Fibroblast of skin of abdomen (primary cell): ENCODE data around the gene EML1.

Experiments
- DNase-seq: peaks from one replicate; pipeline ENCODE4 v3.0.0-alpha.2; 2013

EML1 gene

DNA sequence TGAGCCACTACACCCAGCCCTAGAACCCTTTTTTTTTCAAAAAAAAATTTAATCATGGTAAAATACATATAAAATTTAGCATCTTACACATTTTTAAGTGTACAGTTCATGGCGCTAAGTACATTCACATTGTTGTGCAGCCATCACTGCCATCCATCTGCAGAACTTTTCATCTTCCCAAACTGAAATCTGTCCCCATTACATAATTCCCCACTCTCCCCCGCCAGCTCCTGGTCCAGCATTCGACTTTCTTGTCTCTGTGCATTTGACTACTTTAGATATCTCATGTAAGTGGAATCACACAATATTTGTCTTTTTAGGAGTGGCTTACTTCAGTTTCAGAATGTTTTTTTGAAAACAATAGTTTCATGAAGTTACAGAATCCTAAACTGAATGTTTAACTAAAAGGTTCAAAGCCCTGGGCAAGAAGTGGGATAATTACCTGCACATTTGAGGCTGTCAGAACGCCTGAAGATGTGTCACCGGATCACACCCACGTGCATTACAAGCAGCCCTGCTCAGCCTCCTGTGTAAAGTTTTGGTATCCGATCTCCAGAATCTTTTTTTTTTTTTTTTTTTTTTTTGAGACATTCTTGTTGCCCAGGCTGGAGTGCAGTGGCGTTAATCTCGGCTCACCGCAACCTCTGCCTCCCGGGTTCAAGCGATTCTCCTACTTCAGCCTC lies 12.7 kb downstream of the EML1 start:
- DNase-seq, result no peak

DNA sequence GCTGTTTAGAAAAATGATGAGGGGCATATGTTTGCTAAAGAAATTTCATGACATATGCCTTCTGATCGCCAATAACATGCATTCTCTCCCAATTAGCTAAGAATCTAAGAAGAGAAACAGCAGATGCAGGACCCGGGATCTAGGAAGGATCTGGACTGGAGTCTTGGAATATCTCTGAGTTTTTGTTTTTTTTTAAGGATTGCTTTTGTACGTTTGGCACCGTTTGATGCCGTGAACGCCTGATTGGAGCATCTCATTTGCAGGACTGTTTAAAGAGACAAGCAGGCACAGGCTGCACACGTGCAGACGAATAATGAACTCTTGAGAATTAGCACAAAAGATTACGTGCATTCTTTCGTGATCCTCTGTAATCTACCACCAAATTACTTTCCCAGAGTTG lies 13.6 kb downstream of the EML1 start:
- DNase-seq, result no peak

DNA sequence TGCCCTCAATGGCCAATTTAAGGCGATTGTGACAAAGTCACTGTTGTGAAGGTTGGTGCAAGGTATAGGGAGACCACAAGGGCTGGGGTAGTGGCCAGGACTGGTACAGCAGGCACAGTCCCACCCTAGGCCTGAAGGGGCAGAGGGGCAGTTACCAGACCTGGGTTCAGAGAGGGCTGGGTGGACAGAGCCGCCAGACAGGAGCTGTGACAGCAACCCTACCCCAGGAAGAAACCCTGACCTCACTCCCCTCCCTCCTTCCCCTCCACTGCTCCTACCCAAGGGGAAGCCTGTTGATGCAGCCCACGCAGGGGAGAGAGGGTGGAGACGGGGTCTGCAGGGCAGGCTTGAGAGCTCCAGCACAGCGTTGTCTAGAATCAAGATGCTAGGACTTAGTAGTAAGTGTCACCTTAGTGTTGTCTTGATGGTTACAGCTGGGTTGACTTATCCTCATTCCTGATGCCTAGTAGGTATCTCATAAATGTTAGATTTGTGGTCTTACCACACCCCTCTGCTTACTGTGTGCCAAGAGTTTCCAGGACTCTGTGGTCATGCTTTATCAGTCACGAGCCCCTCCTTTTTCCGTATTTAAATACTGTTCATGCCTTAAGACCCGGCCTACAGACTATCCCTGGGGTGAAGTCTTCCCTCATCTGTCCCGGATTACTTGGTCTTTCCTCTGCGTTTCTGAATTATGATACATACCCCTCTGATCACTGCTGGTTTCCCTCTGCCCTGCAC lies 14.4 kb downstream of the EML1 start:
- DNase-seq, result peak; percentile 35

DNA sequence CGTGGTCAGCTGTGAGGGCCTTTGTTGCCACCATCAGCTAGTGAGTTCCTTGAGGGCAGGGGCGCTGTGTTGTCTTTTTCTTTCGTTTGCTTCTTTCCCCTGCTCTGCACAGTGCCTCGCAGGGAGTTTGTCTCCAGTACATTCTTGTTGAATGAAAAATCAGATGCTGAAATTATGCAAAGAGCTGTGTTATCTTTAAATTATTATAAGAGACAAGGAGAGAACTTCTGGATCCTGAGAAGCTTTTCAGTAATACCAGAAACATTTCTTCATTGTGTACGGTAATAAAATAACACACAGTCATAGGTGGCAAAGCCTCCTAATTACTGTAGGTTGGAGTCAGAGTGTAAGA lies 14.9 kb downstream of the EML1 start:
- no peak for DNase-seq

DNA sequence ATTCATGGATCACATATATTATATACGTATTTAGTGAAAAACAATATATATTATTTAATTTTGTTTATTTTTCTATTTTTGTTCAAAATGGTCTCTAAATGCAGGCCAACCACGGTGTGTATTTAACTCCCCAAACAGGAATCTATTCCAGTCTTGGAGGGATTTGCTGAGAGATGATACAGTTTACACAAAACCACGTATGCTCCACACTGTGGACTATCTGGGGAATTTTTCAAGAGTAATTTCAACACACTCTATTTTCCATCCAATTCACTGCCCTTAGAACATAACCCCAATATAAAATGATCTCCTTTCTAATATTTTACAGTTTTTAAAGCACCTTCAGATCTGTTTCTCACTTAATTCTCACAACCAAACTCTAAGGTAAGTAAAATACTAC lies 15.3 kb downstream of the EML1 start:
- no peak for DNase-seq

DNA sequence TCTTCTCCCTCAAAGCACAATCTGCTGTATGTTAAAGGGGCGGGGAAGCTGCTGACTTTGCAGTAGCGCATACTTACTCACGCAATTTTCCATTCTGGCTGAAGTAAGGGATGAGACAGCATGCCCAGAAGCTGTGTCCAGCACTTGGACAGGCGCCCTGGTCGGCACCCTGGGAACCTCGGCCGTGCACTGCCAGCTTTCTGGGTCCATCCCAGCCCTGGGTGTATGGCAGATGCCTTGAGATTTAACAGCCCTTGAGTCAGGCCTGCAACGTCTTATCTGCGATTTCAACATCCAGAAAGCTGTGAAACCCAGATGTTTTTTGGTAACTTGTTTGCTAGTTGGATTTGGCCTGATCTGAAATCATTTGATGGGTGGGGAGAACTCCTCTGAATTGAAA lies 16.1 kb downstream of the EML1 start:
- DNase-seq, result peak; percentile 35

DNA sequence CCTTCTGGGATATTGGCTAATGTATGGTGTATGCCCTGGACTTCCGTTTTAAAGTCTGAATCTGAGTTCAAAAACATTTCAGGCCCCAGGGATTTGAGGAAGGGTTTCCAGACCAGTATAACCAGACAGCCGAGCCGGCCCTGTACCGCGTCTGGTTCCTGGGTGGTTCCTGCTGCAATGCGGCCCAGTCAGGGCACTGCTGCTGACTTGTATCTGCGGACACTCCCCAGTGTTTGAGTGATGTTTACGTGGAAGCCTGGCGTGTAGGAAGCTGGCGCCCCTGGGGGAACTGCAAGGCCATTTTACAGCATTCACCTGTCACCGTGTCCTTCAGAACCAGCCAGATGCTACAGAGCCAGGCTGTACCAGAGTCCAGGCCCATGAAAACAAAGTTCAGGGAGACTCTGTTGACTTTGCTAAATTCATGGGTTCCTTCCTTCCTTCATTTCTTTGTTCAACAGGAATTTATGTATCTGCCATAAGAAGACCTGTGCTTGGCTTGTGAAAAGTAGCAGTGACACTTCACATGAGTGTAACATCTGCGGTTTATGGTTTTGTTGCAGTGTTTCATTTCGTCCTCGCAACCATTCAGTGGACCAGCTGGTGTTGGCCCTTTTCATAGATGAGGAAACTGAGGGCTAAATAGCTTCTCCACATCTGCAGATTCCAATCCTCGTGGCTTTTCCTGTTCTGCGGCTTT lies 16.8 kb downstream of the EML1 start:
- no peak for DNase-seq

DNA sequence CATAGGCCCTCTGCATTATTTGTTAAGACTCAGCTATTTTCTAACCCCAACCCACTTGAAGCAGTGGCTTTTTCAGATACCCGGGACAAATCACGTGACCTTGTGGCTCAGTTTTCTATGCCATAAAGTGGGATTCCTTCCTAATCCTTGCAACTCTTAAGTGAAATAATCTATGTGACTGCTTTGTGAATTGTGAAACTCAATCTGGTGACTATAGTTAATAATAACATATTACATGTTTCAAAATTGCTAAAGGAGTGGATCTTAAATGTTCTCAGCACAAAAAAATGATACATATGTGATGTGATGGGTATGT lies 17.3 kb downstream of the EML1 start:
- no peak for DNase-seq

DNA sequence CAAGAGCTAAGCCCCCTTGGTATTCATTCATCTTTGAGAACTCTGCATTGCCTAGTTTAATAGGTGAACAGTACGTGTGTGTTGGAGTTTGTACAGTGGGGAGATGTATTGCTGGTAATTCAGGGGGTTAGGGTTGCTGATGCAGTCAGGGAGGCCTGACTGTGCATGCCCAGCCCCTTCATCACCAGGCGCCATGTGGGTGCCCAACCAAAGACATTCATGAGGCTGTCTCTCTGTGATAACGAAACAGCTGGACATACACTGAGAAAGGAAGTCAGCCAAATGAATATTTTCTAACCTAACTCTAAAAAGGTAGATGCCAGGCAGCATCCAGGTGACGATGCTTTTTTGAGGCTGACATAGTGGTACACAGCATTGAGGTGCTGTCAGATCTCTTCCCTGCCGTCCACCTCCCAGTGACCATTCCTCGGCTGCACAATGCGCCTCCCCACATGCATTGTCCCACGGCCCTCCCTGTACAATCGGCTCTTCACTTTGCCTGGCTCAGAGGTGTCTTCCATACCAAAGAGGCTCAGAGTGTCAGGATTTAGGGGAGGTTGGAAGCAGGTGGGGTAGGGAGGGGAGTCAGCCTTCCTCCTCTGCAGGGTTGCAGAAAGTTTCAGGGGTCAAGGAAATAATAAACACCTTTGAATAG lies 19.0 kb downstream of the EML1 start:
- no peak for DNase-seq

DNA sequence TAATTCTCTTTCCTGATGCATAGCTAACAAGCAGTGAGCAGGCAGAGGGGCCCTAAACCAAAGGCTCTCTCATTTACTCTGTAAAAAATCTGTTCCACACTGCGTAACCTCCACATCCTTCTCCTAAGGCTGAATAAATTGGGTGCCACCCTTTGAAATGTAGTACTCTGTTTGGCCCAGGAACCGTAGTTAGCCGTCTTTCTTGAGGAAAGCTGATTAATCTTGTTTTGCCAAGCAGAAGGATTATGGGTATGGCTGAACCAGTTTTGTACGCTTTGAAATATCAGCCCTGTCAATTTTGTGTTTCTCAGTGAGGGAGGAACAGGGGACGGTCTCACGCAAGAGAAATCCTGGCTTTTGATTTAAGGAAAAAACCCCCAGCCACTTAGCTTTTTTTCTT lies 19.7 kb downstream of the EML1 start:
- DNase-seq, result no peak

DNA sequence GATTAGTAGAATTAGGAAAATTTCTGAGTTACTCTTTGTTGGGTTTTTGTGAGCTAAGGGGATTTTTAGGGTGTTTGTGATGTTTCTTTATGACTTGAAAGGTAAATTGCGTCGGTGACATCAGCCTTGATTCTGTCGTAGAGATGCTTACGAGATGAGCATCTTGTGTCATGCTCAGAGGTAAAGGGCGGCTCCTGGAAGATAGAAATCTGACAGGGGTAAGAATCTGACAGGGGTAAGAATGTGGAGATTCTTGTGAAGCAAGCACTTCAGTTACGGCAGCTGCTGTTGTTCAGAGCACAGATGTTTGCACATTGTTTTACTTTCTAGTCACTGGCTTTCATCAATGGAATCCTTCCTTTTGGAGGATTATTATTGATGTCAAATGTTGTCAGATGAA lies 22.5 kb downstream of the EML1 start:
- no peak for DNase-seq

DNA sequence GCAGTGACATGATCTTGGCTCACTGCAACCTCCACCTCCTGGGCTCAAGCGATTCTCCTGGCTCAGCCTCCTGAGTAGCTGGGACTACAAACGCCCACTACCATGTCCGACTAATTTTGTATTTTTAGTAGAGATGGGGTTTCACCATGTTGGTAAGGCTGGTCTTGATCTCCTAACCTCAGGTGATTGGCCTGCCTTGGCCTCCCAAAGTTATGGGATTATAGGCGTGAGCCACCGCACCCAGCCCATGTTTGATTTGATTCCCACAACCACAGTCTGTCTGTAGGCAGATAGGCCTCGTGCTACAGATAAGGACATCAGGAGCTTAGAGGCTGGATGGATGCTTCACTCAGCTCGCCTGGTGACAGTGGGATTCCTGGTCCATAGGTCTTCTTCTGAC lies 23.0 kb downstream of the EML1 start:
- no peak for DNase-seq

DNA sequence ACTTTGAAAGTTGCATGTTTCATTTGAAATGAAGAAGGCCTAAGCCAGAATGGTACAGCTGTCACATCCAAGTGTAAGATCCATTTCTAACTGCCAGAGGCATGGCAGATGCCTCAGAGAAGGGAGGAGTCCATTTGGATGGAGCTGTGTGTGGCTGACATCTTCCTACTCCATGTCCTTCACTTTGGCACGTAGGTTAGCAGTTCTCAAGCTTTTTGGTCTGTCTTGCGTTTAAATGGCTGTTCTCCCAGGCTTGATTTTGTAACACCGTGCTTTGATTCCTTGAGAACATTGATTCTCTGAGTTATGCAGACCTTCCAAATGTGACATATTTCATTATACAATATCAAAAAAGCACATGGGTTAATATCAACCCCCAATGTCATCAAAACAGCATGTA lies 23.4 kb downstream of the EML1 start:
- DNase-seq, result no peak

DNA sequence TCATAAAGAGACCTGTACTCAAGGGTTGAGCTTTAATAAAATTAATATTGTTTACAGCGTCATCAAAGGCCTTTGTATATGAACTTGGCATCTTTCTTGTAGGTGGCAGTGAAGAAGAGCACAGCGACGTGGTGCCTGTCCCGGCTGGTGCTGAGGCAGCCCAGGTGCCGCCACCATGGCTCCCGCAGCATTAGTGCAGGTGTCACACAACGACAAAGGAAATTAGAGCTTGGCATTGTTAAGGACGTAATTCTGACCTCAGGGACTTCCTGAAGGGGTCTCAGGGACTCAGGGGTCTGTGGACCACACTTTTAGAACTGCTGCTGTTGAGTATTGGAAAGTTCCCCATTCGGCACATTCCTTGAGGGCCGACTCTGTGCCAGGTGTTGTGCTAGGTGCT lies 24.1 kb downstream of the EML1 start:
- no peak for DNase-seq

DNA sequence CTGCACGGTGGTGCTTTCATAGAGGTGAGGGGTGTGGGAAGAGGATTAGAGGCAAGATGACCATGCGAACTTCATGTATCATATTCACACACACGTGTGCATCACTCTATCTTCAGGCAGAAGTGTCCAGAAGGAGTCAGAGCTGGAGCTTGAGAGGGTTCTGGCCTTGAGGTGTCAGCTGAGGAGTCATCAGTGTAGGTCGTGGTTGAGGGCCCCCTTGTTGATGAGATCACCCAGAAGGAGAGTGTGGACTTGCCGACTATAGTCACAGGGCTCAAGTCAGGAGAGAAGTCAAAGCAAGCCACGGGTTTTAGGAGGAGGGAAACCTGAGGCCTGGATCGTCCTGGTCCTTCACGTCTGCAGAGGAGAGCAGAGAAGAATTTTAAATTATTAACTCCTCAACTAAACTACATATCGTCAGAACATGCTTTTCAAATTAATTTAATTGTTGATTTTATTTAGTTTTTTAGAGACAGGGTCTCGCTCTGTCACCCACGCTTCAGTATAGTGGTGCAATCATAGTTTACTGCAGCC lies 25.4 kb downstream of the EML1 start:
- DNase-seq, result no peak

DNA sequence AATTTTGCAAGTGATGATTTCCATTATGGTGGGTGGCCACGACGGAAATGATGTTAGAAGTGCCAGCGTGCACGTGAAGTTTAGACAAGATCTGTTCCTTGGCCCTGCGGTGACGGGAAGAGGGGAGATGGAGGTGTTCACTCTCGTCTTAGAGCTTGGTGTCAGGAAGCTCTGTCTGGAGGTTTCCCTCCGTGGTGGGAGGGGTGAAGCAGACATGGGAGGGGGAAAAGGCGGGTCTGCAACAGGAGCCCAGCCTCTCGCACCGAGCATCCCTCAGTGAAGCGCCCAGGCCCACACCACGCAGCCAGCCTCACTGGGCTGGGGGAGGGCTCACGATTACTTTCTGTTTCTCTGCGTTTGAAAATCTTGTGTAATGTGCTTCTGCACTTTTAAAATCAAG lies 26.3 kb downstream of the EML1 start:
- no peak for DNase-seq

DNA sequence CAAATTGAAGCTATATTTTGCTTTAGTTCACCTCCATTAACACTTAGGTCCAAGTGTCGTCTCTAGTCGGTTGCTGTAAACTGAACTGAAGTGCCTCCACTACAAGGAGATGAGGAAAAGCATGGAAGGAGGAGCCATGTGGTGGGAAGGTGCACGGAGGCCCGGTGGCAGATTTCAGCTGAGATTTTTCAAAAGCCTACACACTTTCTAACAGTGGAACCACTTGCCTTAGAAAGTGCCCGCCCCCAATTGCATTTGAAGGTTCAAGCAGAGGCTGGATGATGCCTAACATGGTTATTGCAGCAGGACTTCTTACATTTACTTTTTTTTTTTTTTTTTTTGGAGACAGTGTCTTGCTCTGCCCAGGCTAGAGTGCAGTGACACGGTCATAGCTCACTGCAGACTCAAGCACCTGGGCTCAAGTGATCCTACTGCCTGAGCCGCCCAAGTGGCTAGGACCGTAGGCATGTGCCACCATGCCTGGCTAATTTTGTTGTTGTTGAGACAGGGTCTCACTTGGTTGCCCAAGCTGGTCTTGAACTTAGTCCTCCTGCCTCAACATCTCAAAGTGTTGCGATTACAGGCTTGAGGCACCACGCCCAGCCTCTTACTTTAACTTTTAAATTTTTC lies 27.6 kb downstream of the EML1 start:
- DNase-seq, result no peak

DNA sequence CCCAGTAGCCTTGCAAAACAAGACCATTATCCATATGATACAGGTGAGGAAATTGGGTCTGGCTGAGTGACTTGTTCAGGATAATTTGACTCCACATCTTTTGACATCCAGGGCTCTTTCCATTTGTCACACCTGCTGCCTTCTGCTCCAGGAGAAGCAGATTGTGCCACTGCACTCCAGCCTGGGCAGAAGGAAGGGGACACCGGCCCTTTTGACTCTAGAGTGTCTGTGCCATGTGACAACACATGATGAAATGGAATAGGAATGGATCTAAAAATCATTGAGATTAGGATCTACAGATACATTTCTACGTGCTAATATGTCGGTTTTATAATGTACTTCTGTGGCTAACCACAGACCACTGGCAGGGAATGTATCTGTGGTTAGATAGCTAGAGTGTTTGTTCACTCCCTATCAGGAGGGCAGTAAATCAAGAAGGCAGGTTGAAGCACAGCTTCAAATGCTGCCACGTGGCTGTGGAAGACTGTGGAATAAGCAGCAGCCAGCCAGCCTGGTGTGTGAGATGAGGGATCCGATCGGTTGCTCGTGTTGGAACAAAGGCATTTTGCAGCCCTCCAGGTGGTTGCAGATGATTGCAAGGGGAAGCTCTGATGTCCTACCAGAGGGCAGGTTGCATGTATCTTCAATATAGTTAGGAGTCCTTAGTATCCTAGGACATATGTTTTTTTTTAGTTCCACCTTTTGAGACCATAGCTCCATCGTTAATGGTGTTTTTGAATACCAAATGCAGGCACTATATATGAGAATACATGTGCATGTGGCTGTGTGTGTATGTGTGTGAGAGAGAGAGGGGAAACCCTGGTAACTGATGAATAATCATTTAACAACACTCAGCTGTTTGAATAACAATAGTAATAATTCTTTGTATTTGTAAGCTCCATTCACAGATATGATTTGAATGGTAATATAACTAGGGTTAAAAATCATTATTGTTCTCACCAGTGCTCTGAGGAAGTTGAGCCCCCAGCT lies 28.6 kb downstream of the EML1 start:
- peak; percentile 96 for DNase-seq

DNA sequence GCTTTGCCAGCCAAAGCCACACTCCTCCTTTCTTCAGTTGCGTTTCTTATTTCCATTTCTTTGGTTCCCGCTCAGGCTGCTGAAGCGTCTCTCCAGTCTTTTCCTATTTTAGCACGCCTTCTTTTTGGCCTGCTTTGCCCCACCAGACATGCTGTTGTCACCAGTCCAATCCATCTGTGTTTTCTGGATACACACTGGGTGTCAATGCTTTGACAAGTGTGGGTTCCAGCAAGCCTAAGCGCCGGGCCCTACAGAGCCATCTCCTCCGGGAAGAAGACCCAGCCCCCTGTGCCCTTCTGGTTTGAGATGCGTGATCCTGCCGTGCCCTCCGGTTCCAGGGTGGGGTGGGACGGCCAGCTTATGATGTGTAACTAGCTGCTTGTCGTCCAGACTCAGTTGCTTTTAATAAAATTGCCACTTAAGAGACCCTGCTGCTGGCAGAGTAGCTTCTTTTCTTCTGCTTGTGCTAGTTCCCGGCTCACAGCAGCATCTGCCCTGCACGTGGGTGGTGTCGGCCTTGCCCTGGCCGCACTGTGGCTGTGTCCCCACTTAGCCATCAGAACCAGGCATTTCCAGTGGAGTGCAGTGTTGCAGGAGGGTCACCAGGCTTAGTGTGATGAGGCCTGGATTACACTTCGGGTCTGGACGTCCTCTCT lies 29.7 kb downstream of the EML1 start:
- no peak for DNase-seq

DNA sequence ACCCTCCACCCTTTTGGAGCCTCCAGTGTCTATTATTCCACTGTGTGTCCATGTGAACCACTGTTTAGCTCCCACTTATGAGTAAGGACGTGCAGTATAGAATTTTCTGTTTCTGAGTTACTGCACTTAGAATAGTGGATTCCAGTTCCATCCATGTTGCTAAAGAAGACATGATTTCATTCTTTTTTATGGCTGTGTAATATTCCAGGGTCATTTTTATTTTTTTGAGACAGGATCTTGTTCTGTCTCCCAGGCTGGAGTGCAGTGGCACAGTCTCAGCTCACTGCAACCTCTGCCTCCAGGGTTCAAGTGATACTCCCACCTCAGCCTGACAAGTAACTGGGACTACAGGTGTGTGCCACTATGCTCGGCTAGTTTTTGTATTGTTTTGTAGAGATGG lies 31.6 kb downstream of the EML1 start:
- DNase-seq, result no peak

DNA sequence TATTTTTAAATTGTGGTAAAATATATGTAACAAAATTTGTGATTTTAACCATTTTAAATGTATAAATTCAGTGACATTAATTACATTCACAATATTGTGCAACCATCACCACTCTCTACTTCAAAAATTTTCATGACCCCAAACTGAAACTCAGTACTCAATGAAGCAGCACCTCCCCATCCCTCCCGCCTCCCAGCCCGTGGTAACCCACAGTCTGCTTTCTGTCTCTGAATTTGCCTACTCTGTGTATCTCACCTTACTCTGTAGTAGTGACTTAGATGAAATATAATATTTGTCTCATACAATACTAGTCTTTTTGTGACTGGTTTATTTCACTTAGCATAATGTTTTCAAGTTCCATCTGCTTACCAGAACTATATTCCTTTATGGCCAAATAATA lies 36.2 kb downstream of the EML1 start:
- no peak for DNase-seq
